OCI-LY1 (cell line): ENCODE data around the gene CRB2.
A peak's percentile ranks its signal among the peaks of the same experiment; 100 is the strongest.
"Not testable (repeated sequence)": the region's sequence is repeated elsewhere in the genome, so short reads cannot be mapped to it uniquely, and the experiment has no call there.

Experiments used
- H2AFZ ChIP-seq: fragments of 200-600 bp; sonication (generic), shearing (Covaris generic); 2 replicates; pipeline ENCODE4 v1.6.0; 2014; ENCODE audit warnings: antibody characterized with exemption, mild to moderate bottlenecking, low read length
- H3F3A ChIP-seq: fragments of 200-600 bp; sonication (generic), shearing (Covaris generic); 2 replicates; pipeline ENCODE4 v1.6.0; 2014; ENCODE audit warnings: mild to moderate bottlenecking, antibody characterized with exemption, low read length, moderate library complexity; ENCODE audit not compliant: insufficient read depth
- H3K27ac ChIP-seq: fragments of 200-600 bp; sonication (generic); 2 replicates; pipeline ENCODE4 v1.5.1; 2014; ENCODE audit warnings: low read length, mixed run types, mild to moderate bottlenecking, low read depth; ENCODE audit not compliant: poor library complexity, severe bottlenecking
- H3K27me3 ChIP-seq: fragments of 200-600 bp; sonication (generic); 2 replicates; pipeline ENCODE4 v1.6.0; 2014; ENCODE audit warnings: antibody characterized with exemption, mild to moderate bottlenecking, low read length, moderate library complexity; ENCODE audit not compliant: insufficient read depth
- H3K36me3 ChIP-seq: fragments of 200-600 bp; sonication (generic); 2 replicates; pipeline ENCODE4 v1.6.1; 2014; ENCODE audit warnings: mild to moderate bottlenecking, antibody characterized with exemption, low read length, moderate library complexity, mixed read lengths; ENCODE audit not compliant: insufficient read depth
- H3K4me1 ChIP-seq: fragments of 200-600 bp; sonication (generic); 2 replicates; pipeline ENCODE4 v1.5.1; 2014; ENCODE audit warnings: mild to moderate bottlenecking, low read length, moderate library complexity; ENCODE audit not compliant: insufficient read depth, severe bottlenecking
- H3K4me2 ChIP-seq: fragments of 200-600 bp; sonication (generic), shearing (Covaris generic); 2 replicates; pipeline ENCODE4 v1.6.1; 2014; ENCODE audit warnings: low read length
- H3K4me3 ChIP-seq: fragments of 200-600 bp; sonication (generic); 2 replicates; pipeline ENCODE4 v1.5.1; 2014; ENCODE audit warnings: low read length, low read depth, mild to moderate bottlenecking, mixed read lengths; ENCODE audit not compliant: poor library complexity, severe bottlenecking
- H3K79me2 ChIP-seq: fragments of 200-600 bp; shearing (Covaris generic); 2 replicates; pipeline ENCODE4 v1.6.1; 2016; ENCODE audit warnings: mixed run types, low read length, mixed read lengths; ENCODE audit not compliant: insufficient read depth
- H3K9ac ChIP-seq: fragments of 200-600 bp; sonication (generic), shearing (Covaris generic); 2 replicates; pipeline ENCODE4 v1.6.1; 2014; ENCODE audit warnings: mild to moderate bottlenecking, low read length, mixed read lengths
- H3K9me2 ChIP-seq: fragments of 200-600 bp; sonication (generic), shearing (Covaris generic); 2 replicates; pipeline ENCODE4 v1.6.1; 2014; ENCODE audit warnings: low read depth, mild to moderate bottlenecking, low read length, mixed read lengths
- H3K9me3 ChIP-seq: fragments of 200-600 bp; shearing (Covaris generic); 2 replicates; pipeline ENCODE4 v1.6.1; 2014; ENCODE audit warnings: low read length, mixed read lengths
- H4K20me1 ChIP-seq: fragments of 200-600 bp; sonication (generic), shearing (Covaris generic); 2 replicates; pipeline ENCODE4 v1.6.0; 2016; ENCODE audit warnings: mild to moderate bottlenecking, low read length; ENCODE audit not compliant: insufficient read depth
- CTCF ChIP-seq: fragments of 200-600 bp; sonication (generic), shearing (Covaris generic); IDR thresholded peaks from 2 replicates; pipeline ENCODE4 v1.5.1; 2017; ENCODE audit warnings: mild to moderate bottlenecking, antibody characterized with exemption, low read length, moderate library complexity, mixed read lengths
- EZH2 ChIP-seq: fragments of 200-600 bp; sonication (generic), shearing (Covaris generic); IDR thresholded peaks from 2 replicates; pipeline ENCODE4 v1.8.0; 2017; ENCODE audit warnings: borderline replicate concordance, mixed run types, mild to moderate bottlenecking, antibody characterized with exemption, low read length, moderate library complexity, mixed read lengths

CRB2 gene

GRCh38 chr9:123397975-123398374, 42.0 kb downstream of the CRB2 start:
- H4K20me1 ChIP-seq = no peaks in the 10 kb centered on the region
- H2AFZ ChIP-seq = no peak overlapping the region
- no peak overlapping the region for H3K27ac ChIP-seq
- H3K36me3 ChIP-seq = no peaks in the 10 kb centered on the region
- H3K4me3 ChIP-seq = no peak overlapping the region
- H3K4me2 ChIP-seq = no peak overlapping the region
- H3K9ac ChIP-seq = no peak overlapping the region
- H3K79me2 ChIP-seq = no peaks in the 10 kb centered on the region
- H3K9me2 ChIP-seq = no peaks in the 10 kb centered on the region
- TF ChIP-seq EZH2 = no peak
- TF ChIP-seq CTCF = no peak
- H3F3A ChIP-seq = no peaks in the 10 kb centered on the region
- H3K4me1 ChIP-seq = no peaks in the 10 kb centered on the region
- H3K9me3 ChIP-seq = 0 out of 2 replicates have a peak, but pooled peaks cover 3% of the 10 kb centered on the region
- no peaks in the 10 kb centered on the region; the same call in 1 of the 2 replicates for H3K27me3 ChIP-seq

- not testable (repeated sequence) for H3K9me3 ChIP-seq, H2AFZ ChIP-seq, H3K9me2 ChIP-seq, H3K36me3 ChIP-seq, H3K27ac ChIP-seq, H3F3A ChIP-seq, H3K79me2 ChIP-seq, H3K4me2 ChIP-seq, H3K4me1 ChIP-seq, H3K4me3 ChIP-seq, H3K9ac ChIP-seq, H3K27me3 ChIP-seq, H4K20me1 ChIP-seq
Observed at GRCh38 chr9:123398938-123399337, 42.9 kb downstream of the CRB2 start.

- no peak overlapping the region for H3K4me3 ChIP-seq
- no peaks in the 10 kb centered on the region for H3K9me2 ChIP-seq
- H3K79me2 ChIP-seq = no peaks in the 10 kb centered on the region
Observed at GRCh38 chr9:123399803-123400378, 43.9 kb downstream of the CRB2 start.

More at GRCh38 chr9:123399803-123400378, 43.9 kb downstream of the CRB2 start:
- Histone ChIP-seq H4K20me1 (no peaks in the 10 kb centered on the region), H3K27ac (no peak overlapping the region), H3K9ac (no peak overlapping the region), H3F3A (no peaks in the 10 kb centered on the region), H3K4me1 (no peaks in the 10 kb centered on the region), H2AFZ (no peak overlapping the region), H3K27me3 (no peaks in the 10 kb centered on the region), H3K4me2 (no peak overlapping the region), H3K9me3 (no peaks in the 10 kb centered on the region), H3K36me3 (no peaks in the 10 kb centered on the region)
- TF ChIP-seq CTCF (peak; percentile 75), EZH2 (no peak)
